Skeletal muscle satellite cell (primary cell): ENCODE results near the gene OR6B3.
"Not testable (repeated sequence)": the region's sequence is repeated elsewhere in the genome, so short reads cannot be mapped to it uniquely, and the experiment has no call there.

Source experiments
- H3K27me3 ChIP-seq: 2 replicates; pipeline ENCODE4 v1.7.0; 2013; ENCODE audit warnings: low read length; ENCODE audit not compliant: control insufficient read depth, insufficient read depth
- H3K36me3 ChIP-seq: 2 replicates; pipeline ENCODE4 v1.7.0; 2013; ENCODE audit warnings: mild to moderate bottlenecking, control low read depth, low read length; ENCODE audit not compliant: insufficient read depth
- H3K4me1 ChIP-seq: 2 replicates; pipeline ENCODE4 v1.7.0; 2013; ENCODE audit warnings: low read length; ENCODE audit not compliant: control insufficient read depth, insufficient read depth
- H3K4me2 ChIP-seq: 2 replicates; pipeline ENCODE4 v1.7.0; 2013; ENCODE audit warnings: mild to moderate bottlenecking, low read length
- H3K4me3 ChIP-seq: 2 replicates; pipeline ENCODE4 v1.7.0; 2013; ENCODE audit warnings: low read length
- H3K9ac ChIP-seq: 2 replicates; pipeline ENCODE4 v1.7.0; 2013; ENCODE audit warnings: mild to moderate bottlenecking, low read depth, low read length, moderate library complexity
- H3K9me3 ChIP-seq: replicated peaks from 2 replicates; pipeline ENCODE4 v1.7.0; 2013; ENCODE audit warnings: mild to moderate bottlenecking, control low read depth, low read length

Gene OR6B3

GRCh38 chr2:240066489-240066888 is 13.2 kb upstream of the OR6B3 start:
- H3K4me3 ChIP-seq, result no peak overlapping the region
- H3K36me3 ChIP-seq, result no peaks in the 10 kb centered on the region
- H3K27me3 ChIP-seq, result peaks cover 62% of the 10 kb centered on the region
- no peak overlapping the region for H3K4me2 ChIP-seq
- no peaks in the 10 kb centered on the region for H3K4me1 ChIP-seq
- no peaks in the 10 kb centered on the region for H3K9me3 ChIP-seq
- no peak overlapping the region for H3K9ac ChIP-seq

GRCh38 chr2:240064898-240065297 is 11.6 kb upstream of the OR6B3 start:
- no peaks in the 10 kb centered on the region for H3K36me3 ChIP-seq
- H3K9ac ChIP-seq, result no peak overlapping the region
- no peaks in the 10 kb centered on the region for H3K9me3 ChIP-seq
- no peaks in the 10 kb centered on the region for H3K4me1 ChIP-seq
- no peak overlapping the region for H3K4me2 ChIP-seq
- H3K27me3 ChIP-seq, result peaks cover 62% of the 10 kb centered on the region
- no peak overlapping the region for H3K4me3 ChIP-seq

GRCh38 chr2:240060977-240061591 is 7.8 kb upstream of the OR6B3 start:
- H3K4me1 ChIP-seq, result no peaks in the 10 kb centered on the region
- H3K4me3 ChIP-seq, result no peak overlapping the region
- no peak overlapping the region for H3K9ac ChIP-seq
- H3K4me2 ChIP-seq, result no peak overlapping the region
- H3K27me3 ChIP-seq, result peaks cover 51% of the 10 kb centered on the region
- no peaks in the 10 kb centered on the region for H3K36me3 ChIP-seq
- H3K9me3 ChIP-seq, result no peaks in the 10 kb centered on the region

- peaks cover 62% of the 10 kb centered on the region for H3K27me3 ChIP-seq
- H3K4me3 ChIP-seq, result no peak overlapping the region
- no peaks in the 10 kb centered on the region for H3K9me3 ChIP-seq
- no peaks in the 10 kb centered on the region for H3K4me1 ChIP-seq
- H3K4me2 ChIP-seq, result no peak overlapping the region
- no peaks in the 10 kb centered on the region for H3K36me3 ChIP-seq
- no peak overlapping the region for H3K9ac ChIP-seq
Observed at GRCh38 chr2:240056678-240057077, 3.4 kb upstream of the OR6B3 start.

- H3K4me1 ChIP-seq, result no peaks in the 10 kb centered on the region
- no peaks in the 10 kb centered on the region for H3K36me3 ChIP-seq
- no peak overlapping the region for H3K4me3 ChIP-seq
- no peak overlapping the region for H3K9ac ChIP-seq
- H3K9me3 ChIP-seq, result no peaks in the 10 kb centered on the region
- no peak overlapping the region for H3K4me2 ChIP-seq
- H3K27me3 ChIP-seq, result peaks cover 72% of the 10 kb centered on the region
Observed at GRCh38 chr2:240055177-240055917, 2.0 kb upstream of the OR6B3 start.

GRCh38 chr2:240052524-240052923 is 797 bp downstream of the OR6B3 start:
- Histone ChIP-seq H3K27me3 (peaks cover 80% of the 10 kb centered on the region), H3K36me3 (no peaks in the 10 kb centered on the region)

GRCh38 chr2:240051697-240052096 is 1.6 kb downstream of the OR6B3 start:
- H3K4me2 ChIP-seq, result no peak overlapping the region

More at GRCh38 chr2:240052524-240052923, 797 bp downstream of the OR6B3 start:
- Histone ChIP-seq H3K4me3 (no peak overlapping the region), H3K9ac (no peak overlapping the region), H3K4me1 (no peaks in the 10 kb centered on the region), H3K9me3 (no peaks in the 10 kb centered on the region), H3K4me2 (no peak overlapping the region)

GRCh38 chr2:240050278-240050677 is 3.0 kb downstream of the OR6B3 start:
- no peaks in the 10 kb centered on the region for H3K4me1 ChIP-seq
- no peak overlapping the region for H3K9ac ChIP-seq
- no peak overlapping the region for H3K4me3 ChIP-seq
- H3K36me3 ChIP-seq, result no peaks in the 10 kb centered on the region
- no peaks in the 10 kb centered on the region for H3K9me3 ChIP-seq
- no peak overlapping the region for H3K4me2 ChIP-seq
- H3K27me3 ChIP-seq, result peaks cover 72% of the 10 kb centered on the region

More at GRCh38 chr2:240051697-240052096, 1.6 kb downstream of the OR6B3 start:
- H3K4me1 ChIP-seq, result no peaks in the 10 kb centered on the region
- H3K36me3 ChIP-seq, result no peaks in the 10 kb centered on the region
- no peak overlapping the region for H3K4me3 ChIP-seq
- no peaks in the 10 kb centered on the region for H3K9me3 ChIP-seq
- H3K9ac ChIP-seq, result no peak overlapping the region
- H3K27me3 ChIP-seq, result peaks cover 80% of the 10 kb centered on the region

GRCh38 chr2:240048237-240048636 is 5.1 kb downstream of the OR6B3 start:
- Histone ChIP-seq H3K9ac (no peak overlapping the region), H3K27me3 (peaks cover 53% of the 10 kb centered on the region), H3K4me3 (no peak overlapping the region)

GRCh38 chr2:240045098-240045497 is 8.2 kb downstream of the OR6B3 start:
- H3K36me3 ChIP-seq, result no peaks in the 10 kb centered on the region
- peaks cover 49% of the 10 kb centered on the region for H3K27me3 ChIP-seq
- H3K4me2 ChIP-seq, result no peak overlapping the region
- no peak overlapping the region for H3K4me3 ChIP-seq
- no peaks in the 10 kb centered on the region for H3K9me3 ChIP-seq
- no peaks in the 10 kb centered on the region for H3K4me1 ChIP-seq
- H3K9ac ChIP-seq, result no peak overlapping the region

More at GRCh38 chr2:240048237-240048636, 5.1 kb downstream of the OR6B3 start:
- H3K4me2 ChIP-seq, result no peak overlapping the region
- no peaks in the 10 kb centered on the region for H3K4me1 ChIP-seq
- H3K36me3 ChIP-seq, result no peaks in the 10 kb centered on the region
- no peaks in the 10 kb centered on the region for H3K9me3 ChIP-seq

- not testable (repeated sequence) for H3K4me2 ChIP-seq, H3K9ac ChIP-seq, H3K4me3 ChIP-seq, H3K36me3 ChIP-seq, H3K4me1 ChIP-seq, H3K9me3 ChIP-seq
- peaks cover 55% of the 10 kb centered on the region for H3K27me3 ChIP-seq
Observed at GRCh38 chr2:240044096-240044495, 9.2 kb downstream of the OR6B3 start.
